IMR-90 (cell line): Measurements from ENCODE around the gene CACUL1.

Source experiments
- CEBPB ChIP-seq: IDR thresholded peaks from 2 replicates; pipeline ENCODE4 v1.6.1; 2012; ENCODE audit warnings: low read depth, low read length, improper control_type of control experiment
- CTCF ChIP-seq: conservative IDR thresholded peaks from 2 replicates; pipeline ENCODE4 v1.5.1; 2012; ENCODE audit warnings: mild to moderate bottlenecking, low read depth, low read length, improper control_type of control experiment
- POLR2A ChIP-seq: IDR thresholded peaks from 2 replicates; pipeline ENCODE4 v1.6.1; 2012; ENCODE audit warnings: mild to moderate bottlenecking, low read depth, low read length
- RAD21 ChIP-seq: IDR thresholded peaks from 2 replicates; pipeline ENCODE4 v1.6.1; 2012; ENCODE audit warnings: low read length, improper control_type of control experiment
- RCOR1 ChIP-seq: IDR thresholded peaks from 2 replicates; pipeline ENCODE4 v1.6.1; 2012; ENCODE audit warnings: mild to moderate bottlenecking, low read length, improper control_type of control experiment; ENCODE audit not compliant: insufficient replicate concordance
- RFX5 ChIP-seq: IDR thresholded peaks from 2 replicates; pipeline ENCODE4 v1.8.0; 2012; ENCODE audit warnings: low read depth, mild to moderate bottlenecking, low read length, moderate library complexity
- SMC3 ChIP-seq: fragments of 150-350 bp; IDR thresholded peaks from 2 replicates; pipeline ENCODE4 v1.6.1; 2016; ENCODE audit warnings: low read depth, mild to moderate bottlenecking, antibody characterized with exemption, low read length, moderate library complexity

- no peak for TF ChIP-seq CEBPB
- TF ChIP-seq CTCF = no peak
- TF ChIP-seq RCOR1 = no peak
- TF ChIP-seq RAD21 = no peak
- TF ChIP-seq SMC3 = no peak
- no peak for TF ChIP-seq RFX5
- TF ChIP-seq POLR2A = no peak
Measured at GRCh38 chr10:118666350-118666749, 88.4 kb downstream of the CACUL1 start.
